Neuronal stem cell (in vitro differentiated cells): ENCODE measurements around the gene CDH12.

Source experiments
- DNase-seq: peaks from one replicate; pipeline ENCODE4 v3.0.0-alpha.2; 2013; ENCODE audit warnings: low spot score
- H2AFZ ChIP-seq: one replicate; pipeline ENCODE4 v1.6.1; 2013; ENCODE audit warnings: mild to moderate bottlenecking, low read length, inconsistent platforms
- H2AK5ac ChIP-seq: 2 replicates; pipeline ENCODE4 v1.6.1; 2013; ENCODE audit warnings: low read depth, mild to moderate bottlenecking, inconsistent platforms, low read length, moderate library complexity, mixed read lengths
- H2BK120ac ChIP-seq: 2 replicates; pipeline ENCODE4 v1.6.1; 2013; ENCODE audit warnings: low read depth, mild to moderate bottlenecking, inconsistent platforms, low read length, moderate library complexity, mixed read lengths
- H2BK12ac ChIP-seq: one replicate; pipeline ENCODE4 v1.6.1; 2013; ENCODE audit warnings: low read length, inconsistent platforms
- H2BK15ac ChIP-seq: 2 replicates; pipeline ENCODE4 v1.6.1; 2013; ENCODE audit warnings: mild to moderate bottlenecking, low read length, inconsistent platforms, mixed read lengths
- H2BK5ac ChIP-seq: one replicate; pipeline ENCODE4 v1.6.1; 2013; ENCODE audit warnings: inconsistent platforms, mild to moderate bottlenecking, low read length, moderate library complexity
- H3K14ac ChIP-seq: one replicate; pipeline ENCODE4 v1.6.1; 2013; ENCODE audit warnings: low read length, inconsistent platforms
- H3K18ac ChIP-seq: 2 replicates; pipeline ENCODE4 v1.6.1; 2013; ENCODE audit warnings: low read length, inconsistent platforms
- H3K23ac ChIP-seq: 2 replicates; pipeline ENCODE4 v1.6.1; 2013; ENCODE audit warnings: low read depth, mild to moderate bottlenecking, mixed read lengths, low read length, inconsistent platforms; ENCODE audit not compliant: poor library complexity
- H3K27ac ChIP-seq: replicated peaks from 3 replicates; pipeline ENCODE4 v1.5.1; 2013; ENCODE audit warnings: low read length, inconsistent platforms
- H3K27me3 ChIP-seq, 3 experiments: 2 replicates each; pipeline ENCODE4 v1.6.1; 2013; ENCODE audit warnings: low read length in 3 of 3, mild to moderate bottlenecking in 2 of 3, inconsistent platforms in 1 of 3, low read depth in 1 of 3, mixed read lengths in 1 of 3, moderate library complexity in 1 of 3; ENCODE audit not compliant: control insufficient read depth in 3 of 3, insufficient read depth in 3 of 3
- H3K36me3 ChIP-seq, 2 donors: replicated peaks in 1 of 2; 2 replicates each; pipeline ENCODE4 v1.6.1; 2013; ENCODE audit warnings: low read length in 2 of 2; ENCODE audit not compliant: control insufficient read depth in 2 of 2, insufficient read depth in 2 of 2
- H3K4ac ChIP-seq: 2 replicates; pipeline ENCODE4 v1.6.1; 2013; ENCODE audit warnings: inconsistent platforms, mild to moderate bottlenecking, low read length, moderate library complexity
- H3K4me1 ChIP-seq, 2 donors: 1 replicate in 1 of 2; 2 replicates in 1 of 2; pipeline ENCODE4 v1.6.1; 2013; ENCODE audit warnings: low read length in 2 of 2, low read depth in 1 of 2; ENCODE audit not compliant: control insufficient read depth in 2 of 2, insufficient read depth in 1 of 2
- H3K4me2 ChIP-seq: one replicate; pipeline ENCODE4 v1.6.1; 2013; ENCODE audit warnings: mild to moderate bottlenecking, low read length, inconsistent platforms; ENCODE audit not compliant: insufficient read depth, poor library complexity, severe bottlenecking
- H3K4me3 ChIP-seq, 2 donors: 2 replicates each; pipeline ENCODE4 v1.5.1; 2013; ENCODE audit warnings: low read length in 2 of 2, mild to moderate bottlenecking in 2 of 2, inconsistent platforms in 1 of 2, moderate library complexity in 1 of 2
- H3K79me1 ChIP-seq: one replicate; pipeline ENCODE4 v1.6.1; 2013; ENCODE audit warnings: low read depth, mild to moderate bottlenecking, inconsistent platforms, low read length, moderate library complexity
- H3K9ac ChIP-seq: one replicate; pipeline ENCODE4 v1.6.1; 2013; ENCODE audit warnings: mild to moderate bottlenecking, low read depth, low read length, inconsistent platforms; ENCODE audit not compliant: poor library complexity
- H3K9me3 ChIP-seq, 2 donors: replicated peaks in 1 of 2; 2 replicates each; pipeline versions ENCODE3 to v1.6.1; 2013; ENCODE audit warnings: low read length in 2 of 2, mild to moderate bottlenecking in 2 of 2, inconsistent platforms in 1 of 2, low read depth in 1 of 2, mixed read lengths in 1 of 2, moderate library complexity in 1 of 2; ENCODE audit not compliant: control insufficient read depth in 2 of 2, insufficient read depth in 1 of 2
- H4K8ac ChIP-seq: one replicate; pipeline ENCODE4 v1.6.1; 2013; ENCODE audit warnings: low read depth, mild to moderate bottlenecking, inconsistent platforms, low read length, moderate library complexity
- H4K91ac ChIP-seq: one replicate; pipeline ENCODE4 v1.6.1; 2013; ENCODE audit warnings: low read length, low read depth, mild to moderate bottlenecking, inconsistent platforms; ENCODE audit not compliant: poor library complexity
- WGBS, 2 donors: extraction: QIAGEN DNeasy Blood & Tissue Kit; methylation state at CpG; one replicate each; pipeline ENCODE4 v1.1.7; 2013; ENCODE audit warnings: missing lambda C conversion rate in 2 of 2, mixed read lengths in 1 of 2; ENCODE audit not compliant: insufficient read length in 2 of 2, insufficient replicate concordance in 1 of 2; ENCODE audit errors: extremely low coverage in 2 of 2; 5-methylcytosine and 5-hydroxymethylcytosine counted together

Gene CDH12

DNA sequence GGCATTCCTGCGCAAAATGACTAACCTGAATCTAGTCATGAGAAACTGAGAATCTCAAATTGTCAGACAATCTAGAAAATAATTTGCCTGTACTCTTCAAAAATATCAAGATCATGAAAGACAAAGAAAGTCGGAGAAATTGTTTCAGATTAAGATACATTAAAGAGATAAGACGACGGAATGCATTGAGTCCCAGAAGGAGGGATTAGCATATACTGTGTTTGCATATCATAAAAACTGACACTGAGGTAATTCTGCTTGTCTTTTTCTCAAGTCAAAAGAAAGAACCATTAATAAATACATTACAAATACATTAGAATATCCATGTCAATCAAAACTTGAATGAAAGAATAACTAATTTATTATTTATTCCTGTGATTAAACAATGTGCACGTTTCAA is 88.4 kb downstream of the CDH12 start:
- H3K9me3 ChIP-seq: no peaks in the 10 kb centered on the region
- H2AK5ac ChIP-seq: no peak overlapping the region
- no peak overlapping the region for H3K27ac ChIP-seq
- H4K8ac ChIP-seq: no peak overlapping the region
- H3K27me3 ChIP-seq: no peaks in the 10 kb centered on the region
- no peak overlapping the region for H3K9ac ChIP-seq
- H3K4me2 ChIP-seq: no peak overlapping the region
- H2BK5ac ChIP-seq: no peak overlapping the region
- H3K4me3 ChIP-seq: no peak overlapping the region
- no CpG with 5 or more reads among the region's 5 CpGs for WGBS, 2 donors
- no peaks in the 10 kb centered on the region for H3K4me1 ChIP-seq
- no peaks in the 10 kb centered on the region for H3K36me3 ChIP-seq
- no peak overlapping the region for H3K4ac ChIP-seq
- no peak overlapping the region for H2AFZ ChIP-seq
- H4K91ac ChIP-seq: no peak overlapping the region
- H3K23ac ChIP-seq: no peak overlapping the region
- H2BK120ac ChIP-seq: no peak overlapping the region
- no peaks in the 10 kb centered on the region for H3K79me1 ChIP-seq
- H2BK12ac ChIP-seq: no peak overlapping the region
- no peak overlapping the region for H2BK15ac ChIP-seq
- no peak overlapping the region for H3K14ac ChIP-seq
- no peak overlapping the region for H3K18ac ChIP-seq
- no peak for DNase-seq

DNA sequence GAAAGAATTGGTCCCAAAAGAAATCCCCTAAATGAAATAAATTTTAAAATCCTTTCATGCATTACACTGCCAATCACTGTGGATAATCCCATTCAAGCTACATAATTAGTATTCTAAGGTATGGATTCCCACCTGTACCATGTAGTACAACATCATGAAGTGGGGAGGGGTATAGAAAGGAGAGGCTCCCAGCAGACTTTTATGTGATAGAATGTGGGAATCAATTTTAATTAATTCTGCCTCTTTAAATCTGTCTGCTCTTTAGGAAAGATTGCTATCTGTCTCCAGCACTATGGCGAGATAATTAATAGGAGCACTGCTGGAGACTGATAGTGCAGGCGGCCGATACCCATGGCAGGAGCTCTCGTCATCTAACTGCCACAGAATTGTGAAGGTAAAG is 95.4 kb downstream of the CDH12 start:
- no peak overlapping the region for H2AFZ ChIP-seq
- no CpG with 5 or more reads among the region's 4 CpGs for WGBS, 2 donors

DNA sequence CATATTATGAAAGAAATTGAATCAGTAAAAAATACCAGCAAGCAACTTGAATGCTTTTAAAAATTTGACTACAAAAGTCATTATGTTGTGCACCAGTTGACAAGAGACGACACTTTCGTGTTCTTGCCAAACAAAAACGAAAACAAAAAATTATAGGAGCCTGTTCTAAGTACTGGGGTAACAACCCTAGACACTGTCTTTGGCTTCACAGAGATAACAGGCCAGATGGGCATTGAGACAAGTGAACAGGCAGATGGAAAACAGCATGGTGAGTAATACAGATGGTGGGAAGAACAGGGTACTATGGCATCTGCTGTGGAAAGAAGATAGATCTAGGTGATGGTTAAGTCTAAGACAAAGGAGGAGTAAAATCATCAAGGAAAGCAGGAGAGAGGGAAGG is 99.0 kb downstream of the CDH12 start:
- H3K4me3 ChIP-seq: no peak overlapping the region
- H3K36me3 ChIP-seq: no peaks in the 10 kb centered on the region
- no peak overlapping the region for H3K4me2 ChIP-seq
- no peak overlapping the region for H3K14ac ChIP-seq
- H2BK15ac ChIP-seq: no peak overlapping the region
- H3K23ac ChIP-seq: no peak overlapping the region
- H2BK5ac ChIP-seq: no peak overlapping the region
- no peak overlapping the region for H3K27ac ChIP-seq
- H3K9ac ChIP-seq: no peak overlapping the region
- H2AFZ ChIP-seq: peak overlapping the region; percentile 9
- no peak overlapping the region for H4K91ac ChIP-seq
- no peaks in the 10 kb centered on the region for H3K27me3 ChIP-seq
- H2AK5ac ChIP-seq: no peak overlapping the region
- no peak overlapping the region for H4K8ac ChIP-seq
- no peaks in the 10 kb centered on the region for H3K4me1 ChIP-seq
- no peak overlapping the region for H3K18ac ChIP-seq
- H3K79me1 ChIP-seq: no peaks in the 10 kb centered on the region
- no CpG with 5 or more reads among the region's 3 CpGs for WGBS, 2 donors
- H3K4ac ChIP-seq: no peak overlapping the region
- no peak overlapping the region for H2BK120ac ChIP-seq
- DNase-seq: no peak
- H3K9me3 ChIP-seq: no peaks in the 10 kb centered on the region
- H2BK12ac ChIP-seq: no peak overlapping the region

More for the DNA sequence above, 95.4 kb downstream of the CDH12 start:
- Histone ChIP-seq H3K9ac (no peak overlapping the region), H3K27ac (no peak overlapping the region), H3K14ac (no peak overlapping the region), H3K79me1 (no peaks in the 10 kb centered on the region), H3K4me2 (no peak overlapping the region), H3K4me1 (no peaks in the 10 kb centered on the region), H3K4ac (no peak overlapping the region), H3K9me3 (no peaks in the 10 kb centered on the region), H3K36me3 (no peaks in the 10 kb centered on the region), H3K27me3 (no peaks in the 10 kb centered on the region), H2AK5ac (no peak overlapping the region), H3K18ac (no peak overlapping the region), H3K23ac (no peak overlapping the region), H2BK12ac (no peak overlapping the region), H4K8ac (no peak overlapping the region), H2BK120ac (no peak overlapping the region), H2BK5ac (no peak overlapping the region), H3K4me3 (no peak overlapping the region), H2BK15ac (no peak overlapping the region), H4K91ac (no peak overlapping the region)
- DNase-seq: no peak

DNA sequence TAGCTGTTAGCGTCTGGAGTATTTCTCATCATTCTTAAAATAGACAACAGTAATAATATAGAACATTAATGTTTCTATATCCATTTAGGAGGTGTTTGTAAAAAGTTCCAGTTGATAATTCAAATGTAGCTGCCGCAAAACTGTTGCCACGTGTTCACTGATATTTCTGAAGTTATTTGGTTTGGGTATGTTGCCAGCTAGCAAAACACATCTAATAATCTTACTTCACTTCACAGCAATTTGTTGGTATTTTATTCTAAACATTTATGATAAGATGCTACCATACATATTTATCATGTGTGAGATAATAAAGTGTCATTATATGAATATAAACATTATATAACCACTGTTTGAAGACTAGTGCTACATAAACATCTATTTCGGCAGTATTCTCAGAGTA is 101.6 kb downstream of the CDH12 start:
- Histone ChIP-seq H2AFZ (no peak overlapping the region), H3K4ac (no peak overlapping the region), H2BK12ac (no peak overlapping the region), H3K27ac (no peak overlapping the region), H3K36me3 (no peaks in the 10 kb centered on the region), H2BK15ac (no peak overlapping the region), H2BK120ac (no peak overlapping the region), H4K8ac (no peak overlapping the region), H3K4me2 (no peak overlapping the region), H3K27me3 (no peaks in the 10 kb centered on the region), H3K9me3 (no peaks in the 10 kb centered on the region), H2BK5ac (no peak overlapping the region), H3K4me1 (no peaks in the 10 kb centered on the region), H2AK5ac (no peak overlapping the region), H3K4me3 (no peak overlapping the region), H3K23ac (no peak overlapping the region), H3K18ac (no peak overlapping the region), H3K9ac (no peak overlapping the region), H3K79me1 (no peaks in the 10 kb centered on the region), H3K14ac (no peak overlapping the region), H4K91ac (no peak overlapping the region)
- no CpG with 5 or more reads among the region's 4 CpGs for WGBS, 2 donors
- no peak for DNase-seq
